GM18520 (cell line): ENCODE results near the gene FER.
"Not testable (repeated sequence)": the region's sequence is repeated elsewhere in the genome, so short reads cannot be mapped to it uniquely, and the experiment has no call there.

Experiments used
- ATAC-seq: cut with Tn5 transposase; IDR thresholded peaks from one replicate; pipeline ENCODE4 v1.9.1; 2021; ENCODE audit not compliant: unreplicated experiment

The FER gene

GRCh38 chr5:109029847-109030246, 282.1 kb downstream of the FER start:
- no peak for ATAC-seq

GRCh38 chr5:109030360-109031143, 282.9 kb downstream of the FER start:
- no peak for ATAC-seq

DNA sequence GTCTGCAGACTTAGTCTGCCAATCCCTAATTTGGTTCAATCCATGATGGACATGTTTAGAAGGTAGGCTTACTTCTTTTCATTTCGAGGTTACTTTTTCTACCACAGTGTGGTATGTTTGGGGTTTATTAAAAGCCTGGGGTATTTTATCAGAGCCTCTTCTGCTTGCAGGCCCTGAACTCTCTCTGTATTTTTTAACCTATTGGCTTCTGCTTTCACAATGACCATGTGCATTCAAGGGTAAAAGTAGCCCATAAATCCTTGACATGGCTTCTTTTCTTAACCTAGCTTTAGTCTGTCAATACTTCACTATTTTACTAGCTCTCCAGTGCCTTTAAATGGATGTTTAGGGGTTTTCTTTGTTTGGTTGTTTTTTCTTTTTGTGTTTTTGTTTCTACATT, 286.6 kb downstream of the FER start:
- no peak for ATAC-seq

GRCh38 chr5:109035436-109035835, 287.7 kb downstream of the FER start:
- no peak for ATAC-seq

DNA sequence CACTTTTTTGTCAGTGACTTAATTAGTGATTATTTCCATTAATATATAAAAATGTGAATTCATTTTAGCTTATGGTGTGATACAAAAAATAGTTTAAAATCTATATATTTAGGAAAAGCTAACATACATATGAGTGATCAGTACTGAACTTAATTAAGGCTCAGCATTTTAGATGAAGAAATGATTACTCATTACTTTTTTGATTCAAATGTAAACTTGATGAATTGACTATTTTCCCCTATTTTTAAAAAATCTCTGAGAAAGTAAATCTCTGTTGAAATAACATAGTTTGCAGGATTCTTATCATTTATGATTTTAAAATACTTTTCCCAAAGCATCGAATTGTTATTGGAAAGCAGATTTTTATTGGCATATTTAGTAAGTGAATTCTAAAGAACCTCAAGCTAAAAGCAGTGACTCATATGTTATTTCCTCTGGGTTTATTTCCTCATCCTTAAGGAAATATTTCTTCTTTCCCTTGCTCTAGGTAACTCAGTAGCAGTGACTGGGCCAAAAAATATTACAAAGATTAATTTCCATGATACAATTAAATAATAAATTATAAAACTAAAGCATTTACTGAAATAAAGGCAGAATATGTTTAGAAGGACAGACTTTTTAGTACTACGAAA, 290.6 kb downstream of the FER start:
- ATAC-seq = no peak

- ATAC-seq = no peak
Observed at GRCh38 chr5:109041317-109041716, 293.6 kb downstream of the FER start.

- no peak for ATAC-seq
Observed at GRCh38 chr5:109045710-109046109, 298.0 kb downstream of the FER start.

DNA sequence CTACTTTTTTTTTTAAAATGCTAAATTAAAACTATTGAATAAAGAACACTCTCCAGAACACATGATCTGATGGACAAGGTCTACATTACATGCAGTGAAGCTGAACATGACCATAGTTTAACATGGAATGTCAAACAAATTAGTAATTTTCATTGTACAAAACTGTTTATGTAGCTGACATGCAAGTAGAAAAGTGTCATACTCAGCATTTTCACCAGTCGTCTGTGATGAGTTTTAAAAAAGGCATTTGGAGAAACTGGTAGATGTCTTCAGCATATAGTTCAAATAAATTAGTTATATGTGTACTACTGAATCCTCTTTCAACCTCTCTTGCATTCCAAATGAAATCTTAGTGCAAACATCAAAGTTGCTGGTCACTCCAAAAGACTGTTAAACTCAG, 301.9 kb downstream of the FER start:
- no peak for ATAC-seq

GRCh38 chr5:109050321-109050720, 302.6 kb downstream of the FER start:
- ATAC-seq = not testable (repeated sequence)

DNA sequence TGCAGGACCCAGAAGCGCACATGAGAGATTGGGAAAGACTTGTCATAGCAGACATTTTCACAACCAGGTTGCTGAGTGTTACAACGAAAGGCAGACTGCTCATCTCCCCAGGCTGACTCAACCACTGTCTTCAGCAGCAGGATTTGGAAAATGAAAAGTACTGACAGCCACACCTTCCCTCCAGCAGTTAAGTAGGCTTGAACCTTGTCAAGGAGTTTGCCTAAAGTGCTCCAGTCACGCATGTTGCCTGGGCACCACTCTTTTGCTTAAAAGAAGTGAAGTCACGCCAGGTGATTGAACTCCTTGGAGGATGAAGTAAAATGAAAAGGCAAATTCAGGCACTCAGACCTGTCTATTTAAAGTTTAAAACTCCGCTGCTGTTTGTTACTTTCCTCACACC, 304.5 kb downstream of the FER start:
- ATAC-seq = not testable (repeated sequence)

DNA sequence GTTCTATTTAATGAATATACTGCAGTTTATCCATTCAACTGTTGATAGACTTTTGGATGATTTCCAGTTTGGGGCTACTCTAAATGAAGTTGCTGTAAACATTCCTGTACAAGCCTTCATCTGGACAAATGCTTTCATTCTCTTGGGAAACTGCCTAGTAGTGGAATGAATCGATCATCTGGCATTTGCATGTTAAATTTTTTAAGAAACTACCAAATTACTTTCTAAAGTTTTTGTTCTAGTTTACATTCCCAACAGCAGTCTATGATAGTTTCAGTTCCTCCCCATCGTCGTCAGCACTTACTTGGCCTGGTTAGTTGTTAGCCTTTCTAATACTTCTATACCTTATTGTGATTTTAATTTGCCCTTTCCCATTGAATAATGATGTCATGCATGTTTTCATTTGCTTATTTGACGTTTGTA, 306.3 kb downstream of the FER start:
- ATAC-seq = no peak

DNA sequence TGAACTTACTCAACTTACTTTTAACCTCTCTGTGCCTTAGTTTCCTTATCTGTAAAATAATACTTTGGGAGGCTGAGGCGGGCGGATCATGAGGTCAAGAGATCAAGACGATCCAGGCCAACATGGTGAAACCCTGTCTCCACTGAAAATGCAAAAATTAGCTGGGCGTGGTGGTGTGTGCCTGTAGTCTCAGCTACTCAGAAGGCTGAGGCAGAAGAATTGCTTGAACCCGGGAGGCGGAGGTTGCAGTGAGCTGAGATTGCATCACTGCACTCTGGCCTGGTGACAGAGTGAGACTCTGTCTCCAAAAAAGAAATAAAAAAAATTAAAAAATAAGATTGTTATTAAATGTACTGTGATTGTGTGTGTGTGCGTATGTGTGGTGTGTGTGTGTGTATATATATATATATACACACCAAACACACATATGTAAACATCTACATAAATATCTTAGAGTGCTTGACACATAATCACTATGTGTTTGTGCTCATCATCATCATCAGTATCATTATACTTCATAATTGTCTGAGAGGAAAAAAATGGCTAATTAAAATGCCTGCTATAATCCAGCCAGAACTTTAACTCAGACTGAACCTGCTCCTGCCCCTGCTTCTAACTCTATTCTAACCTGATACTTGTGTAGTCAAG, 312.8 kb downstream of the FER start:
- ATAC-seq = no peak

- no peak for ATAC-seq
Observed at GRCh38 chr5:109062664-109063063, 315.0 kb downstream of the FER start.

GRCh38 chr5:109063223-109063622, 315.5 kb downstream of the FER start:
- no peak for ATAC-seq

GRCh38 chr5:109076741-109077140, 329.0 kb downstream of the FER start:
- no peak for ATAC-seq

- ATAC-seq = no peak
Observed at GRCh38 chr5:109078448-109078847, 330.8 kb downstream of the FER start.

DNA sequence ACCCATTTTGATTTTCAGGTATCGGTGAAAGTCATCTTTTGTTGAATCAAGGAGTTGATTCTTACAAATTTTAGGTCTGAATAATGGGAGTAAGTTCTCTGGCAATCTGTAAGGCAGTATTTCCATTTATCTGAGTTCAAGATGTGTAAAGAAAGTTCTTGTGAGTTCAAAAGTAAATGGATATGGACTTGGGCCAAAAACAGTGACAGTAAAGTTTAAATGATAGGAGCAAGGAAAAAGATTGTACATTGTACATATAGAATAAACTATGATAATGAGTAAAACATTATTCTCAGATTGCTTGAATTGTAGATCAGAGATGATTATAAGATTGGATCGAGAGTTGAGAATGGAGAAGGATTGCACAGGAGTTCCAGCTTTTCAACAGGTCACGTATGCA, 332.8 kb downstream of the FER start:
- no peak for ATAC-seq

DNA sequence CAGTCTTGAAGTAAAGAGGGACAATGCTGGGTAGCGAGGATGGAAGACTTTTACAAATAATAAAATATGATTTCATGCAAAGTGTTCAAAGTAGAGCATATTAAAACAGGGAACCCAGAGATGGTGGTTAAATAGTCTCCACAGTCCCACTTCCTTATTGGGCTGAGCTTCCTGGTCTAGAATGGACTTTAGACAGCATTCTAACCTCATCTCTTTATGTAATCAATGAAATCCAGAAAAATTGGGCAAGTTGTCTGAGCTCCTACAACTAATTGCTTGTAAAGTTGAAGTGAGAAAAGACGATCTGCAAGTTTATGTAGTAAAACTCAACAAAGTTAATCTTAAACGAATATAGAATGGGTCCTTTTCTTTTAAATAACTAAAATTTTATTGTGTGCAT, 333.2 kb downstream of the FER start:
- ATAC-seq = no peak

- ATAC-seq = no peak
Observed at GRCh38 chr5:109083937-109084336, 336.2 kb downstream of the FER start.

GRCh38 chr5:109089191-109089590, 341.5 kb downstream of the FER start:
- no peak for ATAC-seq

DNA sequence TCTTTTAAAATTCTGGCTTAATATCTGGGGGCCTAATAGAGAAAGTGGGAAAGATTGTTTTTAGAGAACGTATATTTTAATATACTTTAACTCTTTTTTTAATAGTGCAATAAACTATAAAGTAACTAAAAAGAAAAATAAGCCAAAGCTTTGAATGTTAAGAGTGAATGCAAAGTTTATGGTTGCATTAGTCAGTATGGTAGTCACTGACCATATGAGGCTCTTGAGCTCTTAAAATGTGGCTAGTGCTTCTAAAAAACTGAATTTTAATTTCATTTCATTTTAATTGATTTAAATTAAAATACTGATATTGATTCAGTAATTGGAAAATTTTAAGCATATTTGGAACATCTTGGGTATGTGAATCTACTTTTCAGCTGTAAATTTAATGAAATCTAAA, 351.4 kb downstream of the FER start:
- no peak for ATAC-seq

- no peak for ATAC-seq
Observed at GRCh38 chr5:109100971-109101370, 353.3 kb downstream of the FER start.
